ENCODE data around the gene SYTL5. TPM values are rescaled to one million over a fixed set of nuclear protein-coding genes. Genes with fewer than 3 reads are reported as not detected.

Gene SYTL5
- total and polyA plus RNA-seq, 2 experiments from 2014 or later, result 0.23 to 0.35 TPM

GRCh38 chrX:38044701-38045100, 38.3 kb downstream of the SYTL5 start:
- H3F3A ChIP-seq (replicated peaks; ENCODE audit: low read depth), result no peaks in the 10 kb centered on the region
- no peak for TF ChIP-seq ZNF462 (CRISPR knock-in tag; IDR thresholded peaks at IDR 0.05)
- no peak for TF ChIP-seq POLR2AphosphoS5 (IDR thresholded peaks at IDR 0.05; ENCODE audit: low read depth)
- TF ChIP-seq CTCF (conservative IDR thresholded peaks at IDR 0.05; ENCODE audit: low read depth in 2 of 2), result no peak
- TF ChIP-seq REST (IDR thresholded peaks at IDR 0.05; ENCODE audit: unreplicated experiment), result no peak
- no peak for TF ChIP-seq CREB1 (CRISPR knock-in tag; IDR thresholded peaks at IDR 0.05; ENCODE audit: low read depth)
- TF ChIP-seq STAT1 (IDR thresholded peaks at IDR 0.05; ENCODE audit: unreplicated experiment), result no peak
- TF ChIP-seq EZH2phosphoT487 (IDR thresholded peaks at IDR 0.05; ENCODE audit: unreplicated experiment), result no peak
- TF ChIP-seq ZNF331 (CRISPR knock-in tag; IDR thresholded peaks at IDR 0.05; ENCODE audit: low read depth), result no peak
- no peaks in the 10 kb centered on the region for H3K79me2 ChIP-seq (replicated peaks; ENCODE audit: insufficient read depth)

More at GRCh38 chrX:38044701-38045100, 38.3 kb downstream of the SYTL5 start:
- no peaks in the 10 kb centered on the region for H3K9me2 ChIP-seq (ENCODE audit: insufficient read depth)
- no peak overlapping the region for H3K4me3 ChIP-seq
- H3K27ac ChIP-seq (ENCODE audit: low read depth), result no peak overlapping the region
- H3K4me1 ChIP-seq (ENCODE audit: insufficient read depth), result no peaks in the 10 kb centered on the region
- H3K4me2 ChIP-seq, result no peak overlapping the region
- H3K36me3 ChIP-seq (ENCODE audit: insufficient read depth), result no peaks in the 10 kb centered on the region
- DNase-seq (ENCODE audit: low spot score) (no peak), ATAC-seq (no peak)
- no peaks in the 10 kb centered on the region for H3K27me3 ChIP-seq (ENCODE audit: insufficient read depth)
- no peak overlapping the region for H2AFZ ChIP-seq
- no peak overlapping the region for H3K4me3 Mint-ChIP-seq
- H3K4me1 Mint-ChIP-seq, result no peaks in the 10 kb centered on the region
- H3K27ac Mint-ChIP-seq, result no peak overlapping the region
- H3K36me3 Mint-ChIP-seq (ENCODE audit: low read depth), result no peaks in the 10 kb centered on the region
- H3K27me3 Mint-ChIP-seq (ENCODE audit: insufficient read depth, low read depth, poor library complexity), result no peaks in the 10 kb centered on the region
- H3K9me3 Mint-ChIP-seq, result no peaks in the 10 kb centered on the region
- H4K20me1 ChIP-seq (replicated peaks; ENCODE audit: insufficient read depth), result no peaks in the 10 kb centered on the region

Measured in GM23338 (cell line).